Stimulated activated CD4-positive, alpha-beta T cell treated with anti-CD3 and anti-CD28 coated beads, TNF-alpha, amount 100 ng/mL, for 24 hours (primary cell): ENCODE data around the gene CKAP2.
"Not testable (repeated sequence)": the region's sequence is repeated elsewhere in the genome, so short reads cannot be mapped to it uniquely, and the experiment has no call there.

Source experiments
- DNase-seq, 3 experiments: peaks; one replicate each; pipeline ENCODE4 v3.0.0-alpha.2; 2020; ENCODE audit warnings: low read depth in 3 of 3

The CKAP2 gene

GRCh38 chr13:52454820-52455676, at the start of gene CKAP2:
Gene CKAP2 (plus strand): TSS chr13:52455478. CDS start chr13:52455557, 79 bp downstream.
- DNase-seq, result peak; percentile 85 to 93 (median 87)

- DNase-seq, result no peak
Measured at GRCh38 chr13:52405767-52406494, 49.3 kb upstream of the CKAP2 start, which contains the start of gene THSD1. Gene THSD1 (minus strand): TSS chr13:52406172. CDS start chr13:52402600, 3,572 bp downstream.

- DNase-seq, result no peak
Measured at GRCh38 chr13:52406629-52407028, 48.6 kb upstream of the CKAP2 start.

- DNase-seq, result not testable (repeated sequence)
Measured at GRCh38 chr13:52407436-52407835, 47.8 kb upstream of the CKAP2 start.

- DNase-seq, result not testable (repeated sequence)
Measured at GRCh38 chr13:52408071-52408658, 47.1 kb upstream of the CKAP2 start.

GRCh38 chr13:52411629-52412028, 43.6 kb upstream of the CKAP2 start:
- DNase-seq, result no peak

- no peak for DNase-seq
Measured at GRCh38 chr13:52412128-52412527, 43.1 kb upstream of the CKAP2 start.

GRCh38 chr13:52414051-52414450, 41.2 kb upstream of the CKAP2 start:
- no peak for DNase-seq

GRCh38 chr13:52414963-52415362, 40.3 kb upstream of the CKAP2 start:
- DNase-seq, result no peak

GRCh38 chr13:52419080-52419479, 36.2 kb upstream of the CKAP2 start:
- no peak for DNase-seq

GRCh38 chr13:52421216-52421615, 34.1 kb upstream of the CKAP2 start:
- no peak for DNase-seq

GRCh38 chr13:52428295-52428694, 27.0 kb upstream of the CKAP2 start:
- DNase-seq, result no peak

GRCh38 chr13:52432456-52432855, 22.8 kb upstream of the CKAP2 start:
- DNase-seq, result no peak

- no peak for DNase-seq
Measured at GRCh38 chr13:52446265-52446664, 9.0 kb upstream of the CKAP2 start.

GRCh38 chr13:52447354-52447753, 7.9 kb upstream of the CKAP2 start:
- no peak for DNase-seq

GRCh38 chr13:52447815-52448552, 7.3 kb upstream of the CKAP2 start:
- DNase-seq, result no peak

- no peak for DNase-seq
Measured at GRCh38 chr13:52449331-52450011, 5.8 kb upstream of the CKAP2 start.

- peak; percentile 86 to 92 (median 91) for DNase-seq
Measured at GRCh38 chr13:52450012-52450792, 5.1 kb upstream of the CKAP2 start, which contains the start of gene VPS36. Gene VPS36 (minus strand): TSS chr13:52450634. CDS start chr13:52450594, 40 bp downstream.

GRCh38 chr13:52450793-52451116, 4.5 kb upstream of the CKAP2 start:
- DNase-seq, result no peak

GRCh38 chr13:52451135-52451804, 4.0 kb upstream of the CKAP2 start:
- no peak for DNase-seq
